Activated naive CD4-positive, alpha-beta T cell treated with anti-CD3 and anti-CD28 coated beads for 36 hours (primary cell): ENCODE measurements around the gene COL19A1. TPM values are rescaled to one million over a fixed set of nuclear protein-coding genes. Genes with fewer than 3 reads are reported as not detected.
"Not testable (repeated sequence)": the region's sequence is repeated elsewhere in the genome, so short reads cannot be mapped to it uniquely, and the experiment has no call there.

Source experiments
- CTCF ChIA-PET: fragments of 350-600 bp; sonication (Branson Sonifier 250); formaldehyde crosslinking; loops from one replicate; lab custom pipeline; 2021; ENCODE audit warnings: antibody characterized with exemption; lab: Charles Lee
- DNase-seq: peaks from one replicate; pipeline ENCODE4 v3.0.0-alpha.2; 2020
- H3K27ac Mint-ChIP-seq: one replicate; pipeline ENCODE4 v1.8.0; 2021; ENCODE audit warnings: mild to moderate bottlenecking, mixed read lengths
- H3K27me3 Mint-ChIP-seq: one replicate; pipeline ENCODE4 v1.8.0; 2021; ENCODE audit warnings: low read depth, mixed read lengths
- H3K36me3 Mint-ChIP-seq: one replicate; pipeline ENCODE4 v1.8.0; 2021; ENCODE audit warnings: low read depth, mixed read lengths
- H3K4me1 Mint-ChIP-seq: one replicate; pipeline ENCODE4 v1.8.0; 2021; ENCODE audit warnings: low read depth, mixed read lengths
- H3K4me3 Mint-ChIP-seq: one replicate; pipeline ENCODE4 v1.8.0; 2021; ENCODE audit warnings: mild to moderate bottlenecking, moderate library complexity, mixed read lengths
- H3K9me3 Mint-ChIP-seq: one replicate; pipeline ENCODE4 v1.8.0; 2021; ENCODE audit warnings: mixed read lengths
- intact Hi-C: fragments of 100-400 bp; cut with micrococcal nuclease; formaldehyde crosslinking; loops from one replicate; pipeline ENCODE4 v1.15.1; 2023
- total RNA-seq, 2 experiments: library from RNA; stranded (reverse); gene quantifications; one replicate each; pipeline ENCODE4 v1.2.3, GENCODE V29; 2021

COL19A1 gene
- total RNA-seq, 2 experiments from 2014 or later, result 0.26 TPM; not detected in 1

- peaks cover 7% of the 10 kb centered on the region for H3K4me1 Mint-ChIP-seq
- intact Hi-C loops, result loop anchor here (1.0 kb wide), 1 partner anchor 122 kb away; no protein-coding TSS in a partner anchor
- peaks cover 5% of the 10 kb centered on the region for H3K27me3 Mint-ChIP-seq
- no peak overlapping the region for H3K4me3 Mint-ChIP-seq
- no peaks in the 10 kb centered on the region for H3K36me3 Mint-ChIP-seq
- no peak overlapping the region for H3K27ac Mint-ChIP-seq
- H3K9me3 Mint-ChIP-seq, result no peaks in the 10 kb centered on the region
- DNase-seq, result peak; percentile 55
- CTCF ChIA-PET, result no interaction called here
These were observed 51.5 kb downstream of the COL19A1 start for GRCh38 chr6:69917834-69918233.

GRCh38 chr6:69918813-69919475, 52.6 kb downstream of the COL19A1 start:
- H3K27ac Mint-ChIP-seq, result no peak overlapping the region
- DNase-seq, result no peak

GRCh38 chr6:69921066-69921465, 54.7 kb downstream of the COL19A1 start:
- intact Hi-C loops, H3K36me3 Mint-ChIP-seq, H3K27ac Mint-ChIP-seq, H3K27me3 Mint-ChIP-seq, H3K4me1 Mint-ChIP-seq, H3K9me3 Mint-ChIP-seq, H3K4me3 Mint-ChIP-seq, DNase-seq, CTCF ChIA-PET: not testable (repeated sequence)

More at GRCh38 chr6:69918813-69919475, 52.6 kb downstream of the COL19A1 start:
- Mint-ChIP-seq H3K36me3 (no peaks in the 10 kb centered on the region), H3K27me3 (peaks cover 3% of the 10 kb centered on the region), H3K9me3 (no peaks in the 10 kb centered on the region), H3K4me1 (peaks cover 7% of the 10 kb centered on the region), H3K4me3 (no peak overlapping the region)
- intact Hi-C loops, result loop anchor here (1.0 kb wide), 1 partner anchor 123 kb away; no protein-coding TSS in a partner anchor
- CTCF ChIA-PET, result no interaction called here

- H3K27me3 Mint-ChIP-seq, H3K4me3 Mint-ChIP-seq, H3K27ac Mint-ChIP-seq, CTCF ChIA-PET, H3K9me3 Mint-ChIP-seq, DNase-seq, H3K4me1 Mint-ChIP-seq, intact Hi-C loops, H3K36me3 Mint-ChIP-seq: not testable (repeated sequence)
These were observed 55.3 kb downstream of the COL19A1 start for GRCh38 chr6:69921611-69922010.

GRCh38 chr6:69926745-69927144, 60.4 kb downstream of the COL19A1 start:
- intact Hi-C loops, result no loop called here
- Mint-ChIP-seq H3K4me1 (no peaks in the 10 kb centered on the region), H3K36me3 (no peaks in the 10 kb centered on the region), H3K9me3 (peaks cover 9% of the 10 kb centered on the region), H3K27ac (no peak overlapping the region), H3K27me3 (peaks cover 6% of the 10 kb centered on the region), H3K4me3 (no peak overlapping the region)
- CTCF ChIA-PET, result no interaction called here
- no peak for DNase-seq

- CTCF ChIA-PET, result interaction anchor here (0.6 to 1.1 kb wide), 2 partner anchors 66 to 143 kb away, joined by 3 read pairs; no protein-coding TSS in a partner anchor
- Mint-ChIP-seq H3K27me3 (peaks cover 22% of the 10 kb centered on the region), H3K9me3 (no peaks in the 10 kb centered on the region), H3K36me3 (no peaks in the 10 kb centered on the region), H3K27ac (no peak overlapping the region), H3K4me1 (no peaks in the 10 kb centered on the region), H3K4me3 (no peak overlapping the region)
- no peak for DNase-seq
- intact Hi-C loops, result no loop called here
These were observed 66.9 kb downstream of the COL19A1 start for GRCh38 chr6:69933239-69933638.

- Mint-ChIP-seq H3K27me3 (peaks cover 22% of the 10 kb centered on the region), H3K27ac (no peak overlapping the region), H3K4me3 (no peak overlapping the region), H3K36me3 (no peaks in the 10 kb centered on the region), H3K4me1 (no peaks in the 10 kb centered on the region), H3K9me3 (no peaks in the 10 kb centered on the region)
- intact Hi-C loops, result no loop called here
- DNase-seq, result no peak
- CTCF ChIA-PET, result no interaction called here
These were observed 68.7 kb downstream of the COL19A1 start for GRCh38 chr6:69935079-69935478.

GRCh38 chr6:69936674-69937363, 70.5 kb downstream of the COL19A1 start:
- H3K4me1 Mint-ChIP-seq, result no peaks in the 10 kb centered on the region
- H3K27me3 Mint-ChIP-seq, result peaks cover 19% of the 10 kb centered on the region
- H3K4me3 Mint-ChIP-seq, result no peak overlapping the region
- no peaks in the 10 kb centered on the region for H3K36me3 Mint-ChIP-seq
- CTCF ChIA-PET, result no interaction called here
- no peak for DNase-seq
- intact Hi-C loops, result no loop called here
- no peak overlapping the region for H3K27ac Mint-ChIP-seq
- no peaks in the 10 kb centered on the region for H3K9me3 Mint-ChIP-seq

- Mint-ChIP-seq H3K4me1 (no peaks in the 10 kb centered on the region), H3K36me3 (no peaks in the 10 kb centered on the region), H3K27me3 (peaks cover 19% of the 10 kb centered on the region), H3K4me3 (no peak overlapping the region), H3K27ac (no peak overlapping the region), H3K9me3 (no peaks in the 10 kb centered on the region)
- intact Hi-C loops, result no loop called here
- CTCF ChIA-PET, result no interaction called here
- DNase-seq, result no peak
These were observed 71.2 kb downstream of the COL19A1 start for GRCh38 chr6:69937402-69938136.

GRCh38 chr6:69942485-69942884, 76.1 kb downstream of the COL19A1 start:
- H3K9me3 Mint-ChIP-seq, result no peaks in the 10 kb centered on the region
- H3K36me3 Mint-ChIP-seq, result no peaks in the 10 kb centered on the region
- H3K27me3 Mint-ChIP-seq, result peaks cover 16% of the 10 kb centered on the region
- no peak for DNase-seq
- no peak overlapping the region for H3K4me3 Mint-ChIP-seq
- H3K27ac Mint-ChIP-seq, result no peak overlapping the region
- CTCF ChIA-PET, result no interaction called here
- no peaks in the 10 kb centered on the region for H3K4me1 Mint-ChIP-seq
- intact Hi-C loops, result no loop called here

GRCh38 chr6:69945192-69945591, 78.8 kb downstream of the COL19A1 start:
- Mint-ChIP-seq H3K9me3 (no peaks in the 10 kb centered on the region), H3K36me3 (no peaks in the 10 kb centered on the region), H3K4me1 (no peaks in the 10 kb centered on the region), H3K27ac (no peak overlapping the region), H3K4me3 (no peak overlapping the region), H3K27me3 (peaks cover 9% of the 10 kb centered on the region)
- CTCF ChIA-PET, result no interaction called here
- intact Hi-C loops, result no loop called here
- DNase-seq, result no peak

GRCh38 chr6:69948479-69949114, 82.2 kb downstream of the COL19A1 start:
- H3K27me3 Mint-ChIP-seq, result peaks cover 7% of the 10 kb centered on the region
- H3K36me3 Mint-ChIP-seq, result no peaks in the 10 kb centered on the region
- no peaks in the 10 kb centered on the region for H3K9me3 Mint-ChIP-seq
- no peaks in the 10 kb centered on the region for H3K4me1 Mint-ChIP-seq
- H3K27ac Mint-ChIP-seq, result no peak overlapping the region
- no peak for DNase-seq
- CTCF ChIA-PET, result no interaction called here
- intact Hi-C loops, result no loop called here
- H3K4me3 Mint-ChIP-seq, result no peak overlapping the region
